ENCODE results near the gene CCDC85A.

CCDC85A gene

DNA sequence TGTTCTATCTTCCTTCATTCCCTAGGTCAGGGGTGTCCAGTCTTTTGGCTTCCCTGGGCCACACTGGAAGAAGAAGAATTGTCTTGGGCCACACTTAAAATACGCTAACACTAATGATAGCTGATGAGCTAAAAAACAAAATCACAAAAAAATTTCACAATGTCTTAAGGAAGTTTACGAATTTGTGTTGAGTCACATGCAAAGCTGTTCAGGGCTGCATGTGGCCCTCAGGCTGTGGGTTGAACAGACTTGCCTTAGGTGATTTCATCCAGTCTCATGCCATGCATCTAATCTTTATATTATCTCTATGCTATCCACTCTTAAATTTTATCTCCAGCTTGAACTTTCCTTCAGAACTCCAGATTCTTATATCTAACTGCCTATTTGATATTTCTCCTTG lies 80.1 kb downstream of the CCDC85A start:
- no peaks in the 10 kb centered on the region for H3K9me3 Mint-ChIP-seq
- peaks cover 11% of the 10 kb centered on the region for H3K4me1 Mint-ChIP-seq
- TF ChIP-seq, protein P1, sequence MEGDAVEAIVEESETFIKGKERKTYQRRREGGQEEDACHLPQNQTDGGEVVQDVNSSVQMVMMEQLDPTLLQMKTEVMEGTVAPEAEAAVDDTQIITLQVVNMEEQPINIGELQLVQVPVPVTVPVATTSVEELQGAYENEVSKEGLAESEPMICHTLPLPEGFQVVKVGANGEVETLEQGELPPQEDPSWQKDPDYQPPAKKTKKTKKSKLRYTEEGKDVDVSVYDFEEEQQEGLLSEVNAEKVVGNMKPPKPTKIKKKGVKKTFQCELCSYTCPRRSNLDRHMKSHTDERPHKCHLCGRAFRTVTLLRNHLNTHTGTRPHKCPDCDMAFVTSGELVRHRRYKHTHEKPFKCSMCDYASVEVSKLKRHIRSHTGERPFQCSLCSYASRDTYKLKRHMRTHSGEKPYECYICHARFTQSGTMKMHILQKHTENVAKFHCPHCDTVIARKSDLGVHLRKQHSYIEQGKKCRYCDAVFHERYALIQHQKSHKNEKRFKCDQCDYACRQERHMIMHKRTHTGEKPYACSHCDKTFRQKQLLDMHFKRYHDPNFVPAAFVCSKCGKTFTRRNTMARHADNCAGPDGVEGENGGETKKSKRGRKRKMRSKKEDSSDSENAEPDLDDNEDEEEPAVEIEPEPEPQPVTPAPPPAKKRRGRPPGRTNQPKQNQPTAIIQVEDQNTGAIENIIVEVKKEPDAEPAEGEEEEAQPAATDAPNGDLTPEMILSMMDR (IDR thresholded peaks at IDR 0.05; ENCODE audit: unreplicated experiment in 3 of 3), result no peak
- no peak overlapping the region for H3K4me3 Mint-ChIP-seq
- H3K27me3 Mint-ChIP-seq (ENCODE audit: low read depth), result no peaks in the 10 kb centered on the region
- H3K27ac Mint-ChIP-seq, result no peak overlapping the region
- no peaks in the 10 kb centered on the region for H3K36me3 Mint-ChIP-seq (ENCODE audit: low read depth)

- no peaks in the 10 kb centered on the region for H3K36me3 Mint-ChIP-seq (ENCODE audit: low read depth)
- H3K4me3 Mint-ChIP-seq, result no peak overlapping the region
- TF ChIP-seq, protein P1 (IDR thresholded peaks at IDR 0.05; ENCODE audit: unreplicated experiment in 3 of 3), result no peak
- no peaks in the 10 kb centered on the region for H3K27me3 Mint-ChIP-seq (ENCODE audit: low read depth)
- peak overlapping the region in 1 of 3 experiments; percentile 36 for H3K27ac Mint-ChIP-seq
- no peaks in the 10 kb centered on the region for H3K9me3 Mint-ChIP-seq
- peaks cover 11% of the 10 kb centered on the region for H3K4me1 Mint-ChIP-seq
Observed at GRCh38 chr2:56266761-56267414, 83.1 kb downstream of the CCDC85A start.

DNA sequence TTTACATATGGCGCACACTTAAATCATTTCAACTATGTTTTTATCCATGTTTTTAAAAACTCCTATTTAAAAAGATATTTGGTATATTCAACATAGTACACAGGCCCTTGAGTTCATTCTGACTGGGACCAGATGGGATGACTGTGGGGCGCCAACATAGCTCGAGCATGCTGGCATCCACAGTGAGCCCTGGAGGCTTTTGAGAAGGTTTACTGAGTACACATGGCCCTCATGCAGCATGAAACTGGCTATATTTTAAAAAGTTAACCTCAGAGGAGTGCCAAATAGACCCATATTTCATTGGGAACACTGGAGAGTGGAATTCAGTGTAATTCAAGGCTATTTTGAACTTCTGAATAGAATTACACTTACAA lies 83.6 kb downstream of the CCDC85A start:
- no peak overlapping the region for H3K4me3 Mint-ChIP-seq
- no peaks in the 10 kb centered on the region for H3K9me3 Mint-ChIP-seq
- no peaks in the 10 kb centered on the region for H3K27me3 Mint-ChIP-seq (ENCODE audit: low read depth)
- TF ChIP-seq, protein P1 (IDR thresholded peaks at IDR 0.05; ENCODE audit: unreplicated experiment in 3 of 3), result no peak
- H3K36me3 Mint-ChIP-seq (ENCODE audit: low read depth), result no peaks in the 10 kb centered on the region
- H3K27ac Mint-ChIP-seq, result peak overlapping the region in 1 of 3 experiments; percentile 36
- peaks cover 11% of the 10 kb centered on the region for H3K4me1 Mint-ChIP-seq

- peaks cover 11% of the 10 kb centered on the region for H3K4me1 Mint-ChIP-seq
Observed at GRCh38 chr2:56268856-56269255, 85.1 kb downstream of the CCDC85A start.

DNA sequence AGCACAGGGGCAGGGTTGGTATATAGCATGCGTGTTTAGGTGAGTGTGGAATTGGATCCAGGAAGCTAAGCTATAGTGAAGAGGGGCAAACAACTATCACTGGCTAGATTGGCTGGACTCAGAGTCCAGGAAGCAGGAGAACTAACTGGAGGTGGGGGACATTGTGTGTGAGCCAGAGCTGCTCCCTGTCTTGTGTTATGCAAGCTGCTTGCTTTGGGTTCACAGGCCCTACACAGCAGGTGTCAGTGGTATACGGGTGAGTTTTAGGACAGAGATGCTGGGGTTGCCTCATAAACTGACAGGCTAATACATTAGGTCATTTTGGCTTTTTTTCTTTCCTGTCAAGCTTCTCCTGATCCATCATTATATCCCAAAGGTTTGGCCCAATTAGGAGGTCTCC lies 87.5 kb downstream of the CCDC85A start:
- H3K27me3 Mint-ChIP-seq (ENCODE audit: low read depth), result no peaks in the 10 kb centered on the region
- TF ChIP-seq, protein P1 (IDR thresholded peaks at IDR 0.05; ENCODE audit: unreplicated experiment in 3 of 3), result no peak
- no peak overlapping the region for H3K4me3 Mint-ChIP-seq
- peaks cover 11% of the 10 kb centered on the region for H3K4me1 Mint-ChIP-seq
- no peak overlapping the region for H3K27ac Mint-ChIP-seq
- H3K36me3 Mint-ChIP-seq (ENCODE audit: low read depth), result no peaks in the 10 kb centered on the region
- no peaks in the 10 kb centered on the region for H3K9me3 Mint-ChIP-seq

More at GRCh38 chr2:56268856-56269255, 85.1 kb downstream of the CCDC85A start:
- no peaks in the 10 kb centered on the region for H3K36me3 Mint-ChIP-seq (ENCODE audit: low read depth)
- no peaks in the 10 kb centered on the region for H3K27me3 Mint-ChIP-seq (ENCODE audit: low read depth)
- H3K4me3 Mint-ChIP-seq, result no peak overlapping the region
- H3K9me3 Mint-ChIP-seq, result no peaks in the 10 kb centered on the region
- TF ChIP-seq, protein P1 (IDR thresholded peaks at IDR 0.05; ENCODE audit: unreplicated experiment in 3 of 3), result no peak
- no peak overlapping the region for H3K27ac Mint-ChIP-seq

GRCh38 chr2:56285224-56285623 lies 101.4 kb downstream of the CCDC85A start:
- H3K4me3 Mint-ChIP-seq, result no peak overlapping the region
- no peaks in the 10 kb centered on the region for H3K36me3 Mint-ChIP-seq (ENCODE audit: low read depth)
- H3K27me3 Mint-ChIP-seq (ENCODE audit: low read depth), result no peaks in the 10 kb centered on the region
- H3K4me1 Mint-ChIP-seq, result peaks cover 10% of the 10 kb centered on the region
- peaks cover 9% of the 10 kb centered on the region for H3K9me3 Mint-ChIP-seq
- no peak overlapping the region for H3K27ac Mint-ChIP-seq
- TF ChIP-seq, protein P1 (IDR thresholded peaks at IDR 0.05; ENCODE audit: unreplicated experiment in 3 of 3), result no peak
